OCI-M2 (cell line): ENCODE results near the gene CKB.

Experiments
- DNase-seq: peaks from one replicate; lab custom pipeline; 2025; ENCODE audit not compliant: unreplicated experiment; lab: John Stamatoyannopoulos, UW

The CKB gene

GRCh38 chr14:103550451-103551337 is 28.1 kb upstream of the CKB start:
- no peak for DNase-seq

- no peak for DNase-seq
These were observed 27.0 kb upstream of the CKB start for GRCh38 chr14:103549361-103550311.

- no peak for DNase-seq
These were observed 26.1 kb upstream of the CKB start for GRCh38 chr14:103548463-103549351.

- no peak for DNase-seq
These were observed 25.4 kb upstream of the CKB start for GRCh38 chr14:103547941-103548462.

GRCh38 chr14:103547455-103547940 is 24.9 kb upstream of the CKB start:
- DNase-seq, result no peak

GRCh38 chr14:103546652-103547454 is 24.2 kb upstream of the CKB start:
- no peak for DNase-seq

GRCh38 chr14:103545915-103546651 is 23.5 kb upstream of the CKB start:
- no peak for DNase-seq

- DNase-seq, result no peak
These were observed 22.7 kb upstream of the CKB start for GRCh38 chr14:103545219-103545914.

GRCh38 chr14:103544388-103545218 is 22.0 kb upstream of the CKB start:
- DNase-seq, result no peak

- DNase-seq, result no peak
These were observed 21.2 kb upstream of the CKB start for GRCh38 chr14:103543721-103544387.

GRCh38 chr14:103543140-103543539 is 20.5 kb upstream of the CKB start:
- DNase-seq, result no peak

- no peak for DNase-seq
These were observed 20.0 kb upstream of the CKB start for GRCh38 chr14:103542605-103543088.

GRCh38 chr14:103541709-103542604 is 19.3 kb upstream of the CKB start:
- DNase-seq, result no peak

- DNase-seq, result no peak
These were observed 18.4 kb upstream of the CKB start for GRCh38 chr14:103540821-103541708.
